H1 (cell line): Measurements from ENCODE around the gene MEF2D. TPM values are rescaled to one million over a fixed set of nuclear protein-coding genes. Genes with fewer than 3 reads are reported as not detected.

Experiments
- CTCF ChIA-PET: fragments of 300-600 bp; sonication (Branson Sonifier 250); formaldehyde crosslinking; loops from one replicate; lab custom pipeline; 2021; ENCODE audit not compliant: partially characterized antibody; lab: Charles Lee
- POLR2A ChIA-PET: fragments of 300-600 bp; sonication (Branson Sonifier 250); formaldehyde crosslinking; loops from one replicate; lab custom pipeline; 2021; ENCODE audit warnings: inconsistent platforms; ENCODE audit not compliant: partially characterized antibody; lab: Charles Lee
- DNase-seq, 2 experiments: peaks; one replicate each; pipeline versions ENCODE4 v3.0.0 to v3.0.0-alpha.2; 2010 to 2022; ENCODE audit warnings: low spot score in 2 of 2, low read depth in 1 of 2, mixed read lengths in 1 of 2
- FAIRE-seq: peaks from 2 replicates; lab custom pipeline; 2011; peaks lifted over from hg19 to GRCh38; lab: Jason Lieb, UNC
- H2AFZ ChIP-seq: 2 replicates; pipeline ENCODE4 v1.8.1; 2012; ENCODE audit warnings: low read length, inconsistent platforms
- H2AK5ac ChIP-seq: 2 replicates; pipeline ENCODE4 v1.6.1; 2013; ENCODE audit warnings: low read depth, low read length
- H2BK120ac ChIP-seq: replicated peaks from 2 replicates; pipeline ENCODE3; 2013; ENCODE audit warnings: low read depth, low read length, inconsistent platforms
- H2BK12ac ChIP-seq: 2 replicates; pipeline ENCODE4 v1.6.1; 2013; ENCODE audit warnings: low read depth, low read length
- H2BK15ac ChIP-seq: 2 replicates; pipeline ENCODE4 v1.6.1; 2013; ENCODE audit warnings: low read length
- H2BK20ac ChIP-seq: 2 replicates; pipeline ENCODE4 v1.6.1; 2013; ENCODE audit warnings: low read length
- H2BK5ac ChIP-seq: 2 replicates; pipeline ENCODE4 v1.6.1; 2013; ENCODE audit warnings: low read depth, low read length
- H3K14ac ChIP-seq: 2 replicates; pipeline ENCODE4 v1.6.1; 2013; ENCODE audit warnings: inconsistent platforms; ENCODE audit not compliant: insufficient read length
- H3K18ac ChIP-seq: 2 replicates; pipeline ENCODE4 v1.6.1; 2013; ENCODE audit warnings: low read length; ENCODE audit errors: extremely low read depth
- H3K23ac ChIP-seq: 2 replicates; pipeline ENCODE4 v1.6.1; 2013; ENCODE audit warnings: inconsistent platforms; ENCODE audit not compliant: insufficient read length
- H3K23me2 ChIP-seq: 2 replicates; pipeline ENCODE4 v1.6.1; 2013; ENCODE audit warnings: low read depth, low read length
- H3K27ac ChIP-seq: 2 replicates; pipeline ENCODE4 v1.6.1; 2011; ENCODE audit warnings: low read depth, low read length, inconsistent platforms
- H3K27me3 ChIP-seq, 4 experiments: replicated peaks in 1 of 4; 1 replicate in 1 of 4; 2 replicates in 3 of 4; pipeline versions ENCODE4 v1.6.1 to v1.8.1; 2011 to 2013; ENCODE audit warnings: low read length in 3 of 4, mild to moderate bottlenecking in 3 of 4, inconsistent platforms in 2 of 4, mixed read lengths in 2 of 4, moderate library complexity in 1 of 4; ENCODE audit not compliant: control insufficient read depth in 3 of 4, insufficient read depth in 3 of 4; ENCODE audit errors: extremely low read depth in 1 of 4
- H3K36me3 ChIP-seq, 4 experiments: 2 replicates each; pipeline versions ENCODE4 v1.6.1 to v1.8.1; 2011 to 2013; ENCODE audit warnings: mild to moderate bottlenecking in 4 of 4, low read length in 3 of 4, moderate library complexity in 2 of 4, control low read depth in 1 of 4, inconsistent platforms in 1 of 4; ENCODE audit not compliant: insufficient read depth in 4 of 4, control insufficient read depth in 2 of 4
- H3K4ac ChIP-seq: replicated peaks from 2 replicates; pipeline ENCODE3; 2013; ENCODE audit warnings: low read length, low read depth, mixed read lengths, inconsistent platforms; ENCODE audit not compliant: insufficient read length
- H3K4me1 ChIP-seq, 4 experiments: replicated peaks in 1 of 4; 1 replicate in 1 of 4; 2 replicates in 3 of 4; pipeline versions ENCODE4 v1.6.1 to v1.8.1; 2011 to 2013; ENCODE audit warnings: low read length in 3 of 4, inconsistent platforms in 2 of 4, mixed read lengths in 1 of 4; ENCODE audit not compliant: insufficient read depth in 4 of 4, control insufficient read depth in 3 of 4
- H3K4me2 ChIP-seq, 2 experiments: 2 replicates each; pipeline versions ENCODE4 v1.6.1 to v1.8.1; 2011 to 2013; ENCODE audit warnings: low read depth in 2 of 2, low read length in 2 of 2, control low read depth in 1 of 2, inconsistent platforms in 1 of 2, mild to moderate bottlenecking in 1 of 2; ENCODE audit not compliant: insufficient read depth in 1 of 2
- H3K4me3 ChIP-seq, 4 experiments: fragments of 200-600, 300-600 bp in 1 of 4; sonication (generic), shearing (Covaris generic), sonication (Bioruptor Twin) in 1 of 4; 2 replicates each; pipeline versions ENCODE4 v1.5.1 to v1.8.1; 2011 to 2016; ENCODE audit warnings: low read length in 4 of 4, low read depth in 3 of 4, control low read depth in 2 of 4, inconsistent platforms in 2 of 4, mild to moderate bottlenecking in 2 of 4, mixed read lengths in 1 of 4, moderate library complexity in 1 of 4; ENCODE audit not compliant: insufficient read depth in 2 of 4; ENCODE audit errors: extremely low read depth in 1 of 4
- H3K56ac ChIP-seq: replicated peaks from 2 replicates; pipeline ENCODE3; 2013; ENCODE audit warnings: low read depth, mild to moderate bottlenecking, mixed read lengths, low read length, inconsistent platforms; ENCODE audit not compliant: insufficient read length
- H3K79me1 ChIP-seq: 2 replicates; pipeline ENCODE4 v1.6.1; 2013; ENCODE audit warnings: low read depth, low read length, control low read depth
- H3K79me2 ChIP-seq, 2 experiments: 2 replicates each; pipeline versions ENCODE4 v1.6.1 to v1.8.1; 2012 to 2013; ENCODE audit warnings: low read length in 2 of 2, mild to moderate bottlenecking in 2 of 2, inconsistent platforms in 1 of 2; ENCODE audit not compliant: insufficient read depth in 2 of 2, control insufficient read depth in 1 of 2
- H3K9ac ChIP-seq, 4 experiments: replicated peaks in 1 of 4; 1 replicate in 1 of 4; 2 replicates in 3 of 4; pipeline versions ENCODE4 v1.6.1 to v1.8.1; 2011 to 2013; ENCODE audit warnings: low read depth in 3 of 4, low read length in 3 of 4, control low read depth in 2 of 4, mild to moderate bottlenecking in 2 of 4, moderate library complexity in 2 of 4, inconsistent platforms in 1 of 4; ENCODE audit errors: extremely low read depth in 1 of 4
- H3K9me3 ChIP-seq, 2 experiments: 2 replicates each; pipeline versions ENCODE4 v1.6.1 to v1.8.1; 2012 to 2013; ENCODE audit warnings: mild to moderate bottlenecking in 2 of 2, moderate library complexity in 2 of 2, control low read depth in 1 of 2, inconsistent platforms in 1 of 2, low read depth in 1 of 2, low read length in 1 of 2, mixed read lengths in 1 of 2; ENCODE audit not compliant: insufficient read depth in 2 of 2
- H4K20me1 ChIP-seq, 2 experiments: replicated peaks in 1 of 2; 2 replicates each; pipeline versions ENCODE3 to v1.8.1; 2011 to 2013; ENCODE audit warnings: inconsistent platforms in 2 of 2, low read length in 2 of 2, mild to moderate bottlenecking in 1 of 2; ENCODE audit not compliant: insufficient read depth in 2 of 2, control insufficient read depth in 1 of 2
- H4K5ac ChIP-seq: 2 replicates; pipeline ENCODE4 v1.6.1; 2013; ENCODE audit warnings: low read length, low read depth, mixed read lengths, inconsistent platforms; ENCODE audit not compliant: insufficient read length
- H4K8ac ChIP-seq: 2 replicates; pipeline ENCODE4 v1.8.0; 2013; ENCODE audit warnings: mild to moderate bottlenecking, moderate library complexity, low read length, inconsistent platforms; ENCODE audit not compliant: insufficient read depth; ENCODE audit errors: extremely low read depth
- H4K91ac ChIP-seq: replicated peaks from 2 replicates; pipeline ENCODE3; 2013; ENCODE audit warnings: low read length, mixed read lengths, inconsistent platforms; ENCODE audit not compliant: insufficient read length
- FOSL1 ChIP-seq: IDR thresholded peaks from 2 replicates; pipeline ENCODE4 v1.6.1; 2011; ENCODE audit warnings: mild to moderate bottlenecking, low read depth, low read length, moderate library complexity; ENCODE audit not compliant: insufficient read depth
- KDM4A ChIP-seq: IDR thresholded peaks from one replicate; pipeline ENCODE4 v1.7.1; 2012; ENCODE audit warnings: low read depth, mild to moderate bottlenecking, moderate library complexity, low read length, inconsistent platforms; ENCODE audit not compliant: severe bottlenecking
- RFX5 ChIP-seq: IDR thresholded peaks from 2 replicates; pipeline ENCODE4 v1.6.1; 2011; ENCODE audit warnings: low read depth, low read length, improper control_type of control experiment, borderline replicate concordance
- TCF12 ChIP-seq: IDR thresholded peaks from 2 replicates; pipeline ENCODE4 v1.6.1; 2011; ENCODE audit warnings: low read depth, mild to moderate bottlenecking, low read length
- WGBS, 2 experiments: shearing (Covaris generic) in 1 of 2; methylation state at CpG; one replicate each; pipeline versions ENCODE4 v1.1.6 to v1.1.7; 2013 to 2015; ENCODE audit warnings: low lambda C conversion rate in 2 of 2, mixed read lengths in 2 of 2, inconsistent platforms in 1 of 2, low coverage in 1 of 2, missing lambda C conversion rate in 1 of 2; ENCODE audit not compliant: insufficient replicate concordance in 2 of 2, insufficient coverage in 1 of 2, insufficient read length in 1 of 2; ENCODE audit errors: extremely low coverage in 1 of 2, missing lambda C conversion rate in 1 of 2; 5-methylcytosine and 5-hydroxymethylcytosine counted together
- polyA plus RNA-seq, 7 experiments: library from polyadenylated mRNA; depleted of rRNA in 3 of 7; stranded (reverse) in 5 of 7; unstranded in 2 of 7; fragments of >200 nt in 5 of 7; fragments of 200-250 nt in 2 of 7; gene quantifications; 1 replicate in 5 of 7; 2 replicates in 1 of 7; 4 replicates in 1 of 7; pipeline versions ENCODE4 v1.2.1 to v1.2.3, GENCODE V29; 2011 to 2013; ENCODE audit warnings: missing spikeins in 2 of 7, mixed read lengths in 2 of 7
- total RNA-seq: library from RNA; stranded (reverse); fragmentation: NEBNext Ultra II Directional; extraction: Animal tissue kit (Norgen Biotek cat#: 25700); gene quantifications from 2 replicates; pipeline ENCODE4 v1.2.1, GENCODE V29; 2021

Gene MEF2D
- total and polyA plus RNA-seq, 2 of the 8 experiments (the other 6 are each of a cell fraction or from before 2014, with no cell fraction given) = 17.3 to 20.3 TPM

GRCh38 chr1:156487862-156488261, 12.7 kb downstream of the MEF2D start:
- TF ChIP-seq KDM4A (no peak), FOSL1 (no peak), TCF12 (no peak), RFX5 (no peak)
- POLR2A ChIA-PET = interaction anchor here (1.6 to 16.1 kb wide), 2 partner anchors 8 to 15 kb away, joined by 7 to 166 read pairs; partner anchors contain the start of gene MEF2D
- CTCF ChIA-PET = interaction anchor here (0.7 to 6.6 kb wide), 7 partner anchors 10 to 47 kb away, joined by 3 to 111 read pairs (median 4); partner anchors contain the start of gene MEF2D

More at GRCh38 chr1:156487862-156488261, 12.7 kb downstream of the MEF2D start:
- Histone ChIP-seq H2AFZ (no peak overlapping the region), H2BK5ac (no peak overlapping the region), H3K4me3 (no peak overlapping the region), H3K23me2 (no peaks in the 10 kb centered on the region; the same call in 1 of the 2 replicates), H3K23ac (no peak overlapping the region), H3K36me3 (no peaks in the 10 kb centered on the region), H4K8ac (no peak overlapping the region), H2BK120ac (no peak overlapping the region), H3K18ac (no peak overlapping the region), H3K4me2 (no peak overlapping the region), H2BK15ac (no peak overlapping the region), H2BK20ac (no peak overlapping the region), H4K20me1 (peaks cover 3 to 19% of the 10 kb centered on the region in 2 experiments), H3K56ac (no peak overlapping the region), H2BK12ac (no peak overlapping the region), H3K79me1 (peaks cover 21% of the 10 kb centered on the region), H4K91ac (no peak overlapping the region), H3K4ac (no peak overlapping the region), H3K9ac (no peak overlapping the region), H3K14ac (no peak overlapping the region), H3K9me3 (no peaks in the 10 kb centered on the region), H4K5ac (no peak overlapping the region), H2AK5ac (no peak overlapping the region), H3K27me3 (no peaks in the 10 kb centered on the region), H3K4me1 (peaks cover 9 to 39% (median 25%) of the 10 kb centered on the region in 4 experiments), H3K27ac (no peak overlapping the region), H3K79me2 (peaks cover 0 to 66% of the 10 kb centered on the region in 2 experiments; a peak in 2 of 4 replicates)
- 81% methylated on average over 4 of the region's 4 CpGs; no CpG with 5 or more reads in 1 of the 2 experiments for WGBS, 2 experiments
- FAIRE-seq (no peak), DNase-seq (no peak)
